Activated T-cell treated with anti-CD3 and anti-CD28 coated beads, Interleukin-2, amount 50 U/mL, for 72 hours (primary cell): ENCODE data around the gene ZFYVE21. TPM values are rescaled to one million over a fixed set of nuclear protein-coding genes. Genes with fewer than 3 reads are reported as not detected.

Experiments used
- total RNA-seq, 2 donors: library from RNA; stranded (reverse); gene quantifications; one replicate each; pipeline ENCODE4 v1.2.3, GENCODE V29; 2022

Gene ZFYVE21
- total RNA-seq, 2 donors from 2014 or later, result 11.6 to 15.7 TPM

Other genes with a start within 250 kb of the ZFYVE21 start
- gene CKB, start 193.0 kb upstream of the ZFYVE21 start, total RNA-seq, result 1 to 10 TPM; 7.0 to 9.5 TPM
- 1 to 10 TPM; 6.3 to 8.4 TPM for gene TRMT61A, start 186.6 kb upstream of the ZFYVE21 start, total RNA-seq
- gene BAG5, start 153.2 kb upstream of the ZFYVE21 start, total RNA-seq, result 10 to 100 TPM; 29.3 TPM
- gene COA8, start 152.8 kb upstream of the ZFYVE21 start, total RNA-seq, result 10 to 100 TPM; 40.0 to 47.8 TPM
- gene KLC1, start 86.6 kb upstream of the ZFYVE21 start, total RNA-seq, result 100 to 1,000 TPM; 165 to 177 TPM
- gene XRCC3, start 359 bp upstream of the ZFYVE21 start, total RNA-seq, result 10 to 100 TPM; 31.5 to 47.4 TPM
- 10 to 100 TPM; 13.8 to 15.4 TPM for gene PPP1R13B, start 131.8 kb downstream of the ZFYVE21 start, total RNA-seq
- 1 to 10 TPM; 1.6 to 4.6 TPM for gene TDRD9, start 212.6 kb downstream of the ZFYVE21 start, total RNA-seq
- not detected for gene RD3L, start 226.7 kb downstream of the ZFYVE21 start, total RNA-seq